ENCODE measurements around the gene RNU4-1.
A peak's percentile ranks its signal among the peaks of the same experiment; 100 is the strongest.

Gene RNU4-1

GRCh38 chr12:120290609-120291305 lies 2.3 kb downstream of the RNU4-1 start:
- DNase-seq (ENCODE audit: low spot score) = no peak

GRCh38 chr12:120287491-120287890 lies 5.5 kb downstream of the RNU4-1 start:
- DNase-seq (ENCODE audit: low spot score) = no peak

- no peak for DNase-seq (ENCODE audit: low spot score)
These were observed 6.1 kb downstream of the RNU4-1 start for GRCh38 chr12:120286768-120287490.

GRCh38 chr12:120284381-120284780 lies 8.7 kb downstream of the RNU4-1 start:
- no peak for DNase-seq (ENCODE audit: low spot score)

- DNase-seq (ENCODE audit: low spot score) = no peak
These were observed 9.7 kb downstream of the RNU4-1 start for GRCh38 chr12:120283318-120283717.

- no peak for DNase-seq (ENCODE audit: low spot score)
These were observed 14.6 kb downstream of the RNU4-1 start for GRCh38 chr12:120278137-120279069.

- DNase-seq (ENCODE audit: low spot score) = no peak
These were observed 16.3 kb downstream of the RNU4-1 start for GRCh38 chr12:120276734-120277133.

GRCh38 chr12:120267736-120268135 lies 25.3 kb downstream of the RNU4-1 start:
- DNase-seq (ENCODE audit: low spot score) = no peak

- DNase-seq (ENCODE audit: low spot score) = no peak
These were observed 26.7 kb downstream of the RNU4-1 start for GRCh38 chr12:120266180-120266870.

- DNase-seq (ENCODE audit: low spot score) = peak; percentile 72
These were observed 27.4 kb downstream of the RNU4-1 start, which contains the start of gene PXN for GRCh38 chr12:120265473-120266179. Gene PXN (minus strand): TSS chr12:120265730. CDS start chr12:120265629, 101 bp downstream.

- DNase-seq (ENCODE audit: low spot score) = no peak
These were observed 28.0 kb downstream of the RNU4-1 start for GRCh38 chr12:120264904-120265472.

- DNase-seq (ENCODE audit: low spot score) = no peak
These were observed 28.7 kb downstream of the RNU4-1 start for GRCh38 chr12:120264086-120264903.

GRCh38 chr12:120263748-120264085 lies 29.3 kb downstream of the RNU4-1 start:
- no peak for DNase-seq (ENCODE audit: low spot score)

- DNase-seq (ENCODE audit: low spot score) = no peak
These were observed 29.9 kb downstream of the RNU4-1 start for GRCh38 chr12:120262852-120263747.

- DNase-seq (ENCODE audit: low spot score) = no peak
These were observed 30.8 kb downstream of the RNU4-1 start for GRCh38 chr12:120261951-120262851.

- no peak for DNase-seq (ENCODE audit: low spot score)
These were observed 32.4 kb downstream of the RNU4-1 start for GRCh38 chr12:120260607-120261006.

GRCh38 chr12:120259418-120260202 lies 33.4 kb downstream of the RNU4-1 start:
- DNase-seq (ENCODE audit: low spot score) = no peak

All from HuH-7.5 (cell line).